Stimulated activated CD4-positive, alpha-beta T cell treated with anti-CD3 and anti-CD28 coated beads, Interleukin-4, amount 100 ng/mL, for 1 hour (primary cell): Measurements from ENCODE around the gene PEDS1.

Experiments used
- DNase-seq: peaks from one replicate; pipeline ENCODE4 v3.0.0-alpha.2; 2020

PEDS1 gene

GRCh38 chr20:50130995-50131394 is 22.5 kb downstream of the PEDS1 start:
- DNase-seq: no peak

GRCh38 chr20:50130356-50130723 is 23.2 kb downstream of the PEDS1 start:
- no peak for DNase-seq

- DNase-seq: no peak
Observed at GRCh38 chr20:50129662-50130355, 23.7 kb downstream of the PEDS1 start.

GRCh38 chr20:50128520-50128905 is 25.0 kb downstream of the PEDS1 start:
- no peak for DNase-seq

- DNase-seq: no peak
Observed at GRCh38 chr20:50127587-50128519, 25.7 kb downstream of the PEDS1 start.

- DNase-seq: no peak
Observed at GRCh38 chr20:50126662-50127061, 26.9 kb downstream of the PEDS1 start.

- no peak for DNase-seq
Observed at GRCh38 chr20:50125279-50125678, 28.2 kb downstream of the PEDS1 start.

- DNase-seq: no peak
Observed at GRCh38 chr20:50124496-50124895, 29.0 kb downstream of the PEDS1 start.

- DNase-seq: no peak
Observed at GRCh38 chr20:50123418-50123817, 30.1 kb downstream of the PEDS1 start.

GRCh38 chr20:50122763-50123162 is 30.8 kb downstream of the PEDS1 start:
- no peak for DNase-seq

GRCh38 chr20:50121858-50122271 is 31.7 kb downstream of the PEDS1 start:
- no peak for DNase-seq

- DNase-seq: peak; percentile 57
Observed at GRCh38 chr20:50120935-50121693, 32.4 kb downstream of the PEDS1 start.

GRCh38 chr20:50118203-50118602 is 35.3 kb downstream of the PEDS1 start:
- DNase-seq: no peak

GRCh38 chr20:50116368-50116999 is 37.0 kb downstream of the PEDS1 start:
- no peak for DNase-seq

- peak; percentile 90 for DNase-seq
Observed at GRCh38 chr20:50115591-50116367, 37.7 kb downstream of the PEDS1 start.

- no peak for DNase-seq
Observed at GRCh38 chr20:50115041-50115512, 38.4 kb downstream of the PEDS1 start.

GRCh38 chr20:50113420-50114224 is 39.9 kb downstream of the PEDS1 start:
- DNase-seq: no peak

- peak; percentile 88 for DNase-seq
Observed at GRCh38 chr20:50112512-50113419, 40.8 kb downstream of the PEDS1 start, which contains the start of gene UBE2V1. Gene UBE2V1 (minus strand): TSS chr20:50113150. CDS start chr20:50113128, 22 bp downstream.

GRCh38 chr20:50111829-50112495 is 41.6 kb downstream of the PEDS1 start:
- no peak for DNase-seq
